Esophagus squamous epithelium (tissue), 4 donors: ENCODE results near the gene ZNFX1.

Experiments used
- POLR2A ChIP-seq, 4 donors: fragments of 450-650 bp; IDR thresholded peaks; one replicate each; pipeline ENCODE4 v1.6.1; 2017; ENCODE audit warnings: antibody characterized with exemption in 4 of 4, mild to moderate bottlenecking in 4 of 4, moderate library complexity in 3 of 4
- TF ChIP-seq, protein P1 (sequence below), 6 experiments: fragments of 450-650 bp in 4 of 6; fragments of 200-600 bp in 2 of 6; sonication (generic) in 2 of 6; IDR thresholded peaks; one replicate each; pipeline ENCODE4 v1.5.1; 2016 to 2019; ENCODE audit warnings: antibody characterized with exemption in 6 of 6, mild to moderate bottlenecking in 4 of 6, moderate library complexity in 4 of 6

GRCh38 chr20:49284818-49285217, 7.0 kb upstream of the ZNFX1 start:
- TF ChIP-seq, protein P1, sequence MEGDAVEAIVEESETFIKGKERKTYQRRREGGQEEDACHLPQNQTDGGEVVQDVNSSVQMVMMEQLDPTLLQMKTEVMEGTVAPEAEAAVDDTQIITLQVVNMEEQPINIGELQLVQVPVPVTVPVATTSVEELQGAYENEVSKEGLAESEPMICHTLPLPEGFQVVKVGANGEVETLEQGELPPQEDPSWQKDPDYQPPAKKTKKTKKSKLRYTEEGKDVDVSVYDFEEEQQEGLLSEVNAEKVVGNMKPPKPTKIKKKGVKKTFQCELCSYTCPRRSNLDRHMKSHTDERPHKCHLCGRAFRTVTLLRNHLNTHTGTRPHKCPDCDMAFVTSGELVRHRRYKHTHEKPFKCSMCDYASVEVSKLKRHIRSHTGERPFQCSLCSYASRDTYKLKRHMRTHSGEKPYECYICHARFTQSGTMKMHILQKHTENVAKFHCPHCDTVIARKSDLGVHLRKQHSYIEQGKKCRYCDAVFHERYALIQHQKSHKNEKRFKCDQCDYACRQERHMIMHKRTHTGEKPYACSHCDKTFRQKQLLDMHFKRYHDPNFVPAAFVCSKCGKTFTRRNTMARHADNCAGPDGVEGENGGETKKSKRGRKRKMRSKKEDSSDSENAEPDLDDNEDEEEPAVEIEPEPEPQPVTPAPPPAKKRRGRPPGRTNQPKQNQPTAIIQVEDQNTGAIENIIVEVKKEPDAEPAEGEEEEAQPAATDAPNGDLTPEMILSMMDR (IDR thresholded peaks at IDR 0.05), result no peak
- no peak for TF ChIP-seq POLR2A (IDR thresholded peaks at IDR 0.05)
